ENCODE measurements around the gene KRTAP3-2. TPM values are rescaled to one million over a fixed set of nuclear protein-coding genes. Genes with fewer than 3 reads are reported as not detected.

KRTAP3-2 gene
- polyA plus RNA-seq, 1 donor from 2014 or later: not detected

- no peak within 1 kb of the TSS for H3K4me2 ChIP-seq (ENCODE audit: low read length)
- H3K36me3 ChIP-seq (ENCODE audit: insufficient read depth, low read length): no peaks in the 10 kb centered on the region
- H4K20me1 ChIP-seq (ENCODE audit: insufficient read depth): no peaks in the 10 kb centered on the region
- H3F3A ChIP-seq (ENCODE audit: insufficient read depth, low read length, poor library complexity, severe bottlenecking): no peaks in the 10 kb centered on the region
- no peaks in the 10 kb centered on the region for H3K79me2 ChIP-seq (replicated peaks; ENCODE audit: insufficient read depth, low read length)
- H2AFZ ChIP-seq (ENCODE audit: low read depth, low read length): no peak within 1 kb of the TSS
- H3K9me3 ChIP-seq (ENCODE audit: low read length): no peaks in the 10 kb centered on the region
- H3K9me2 ChIP-seq (ENCODE audit: insufficient read depth, low read length): no peaks in the 10 kb centered on the region
- H3K27me3 ChIP-seq (ENCODE audit: insufficient read depth, low read depth, low read length): no peaks in the 10 kb centered on the region
- no peak within 1 kb of the TSS for H3K27ac ChIP-seq (ENCODE audit: low read length)
- TF ChIP-seq POLR2AphosphoS5 (IDR thresholded peaks at IDR 0.05): no peak
- TF ChIP-seq MXI1 (conservative IDR thresholded peaks at IDR 0.05; ENCODE audit: poor library complexity, severe bottlenecking): no peak
- no peak for TF ChIP-seq EP300 (conservative IDR thresholded peaks at IDR 0.05; ENCODE audit: poor library complexity, severe bottlenecking)
- H3K9ac ChIP-seq (ENCODE audit: low read length): no peak within 1 kb of the TSS
- H3K4me3 ChIP-seq (ENCODE audit: low read length): no peak within 1 kb of the TSS
Measured at GRCh38 chr17:41029633-41030245, 30.0 kb upstream of the KRTAP3-2 start, which contains the start of gene KRTAP1-4. Gene KRTAP1-4, minus strand, starts transcription at chr17:41030195. Its CDS starts 117 bp downstream, at chr17:41030078.

- Histone ChIP-seq H3K4me3 (ENCODE audit: low read length) (no peak within 1 kb of the TSS), H3F3A (ENCODE audit: insufficient read depth, low read length, poor library complexity, severe bottlenecking) (no peaks in the 10 kb centered on the region), H3K9ac (ENCODE audit: low read length) (no peak within 1 kb of the TSS), H3K36me3 (ENCODE audit: insufficient read depth, low read length) (no peaks in the 10 kb centered on the region), H3K79me2 (replicated peaks; ENCODE audit: insufficient read depth, low read length) (no peaks in the 10 kb centered on the region), H3K9me3 (ENCODE audit: low read length) (no peaks in the 10 kb centered on the region), H3K9me2 (ENCODE audit: insufficient read depth, low read length) (no peaks in the 10 kb centered on the region), H3K27ac (ENCODE audit: low read length) (no peak within 1 kb of the TSS), H3K27me3 (ENCODE audit: insufficient read depth, low read depth, low read length) (no peaks in the 10 kb centered on the region), H3K4me2 (ENCODE audit: low read length) (no peak within 1 kb of the TSS), H2AFZ (ENCODE audit: low read depth, low read length) (no peak within 1 kb of the TSS), H4K20me1 (ENCODE audit: insufficient read depth) (no peaks in the 10 kb centered on the region)
- TF ChIP-seq EZH2 (IDR thresholded peaks at IDR 0.05; ENCODE audit: borderline replicate concordance, insufficient read depth, low read length, poor library complexity, severe bottlenecking): no peak
Measured at GRCh38 chr17:41026715-41027471, 27.2 kb upstream of the KRTAP3-2 start, which contains the start of gene KRTAP1-5. Gene KRTAP1-5, minus strand, starts transcription at chr17:41027208. Its CDS starts 53 bp downstream, at chr17:41027155.

- H2AFZ ChIP-seq (ENCODE audit: low read depth, low read length): no peak overlapping the region
- H3K4me3 ChIP-seq (ENCODE audit: low read length): no peak overlapping the region
- no peaks in the 10 kb centered on the region for H3K36me3 ChIP-seq (ENCODE audit: insufficient read depth, low read length)
- H3K79me2 ChIP-seq (replicated peaks; ENCODE audit: insufficient read depth, low read length): no peaks in the 10 kb centered on the region
- H3K27me3 ChIP-seq (ENCODE audit: insufficient read depth, low read depth, low read length): no peaks in the 10 kb centered on the region
- H3F3A ChIP-seq (ENCODE audit: insufficient read depth, low read length, poor library complexity, severe bottlenecking): no peaks in the 10 kb centered on the region
- no peak overlapping the region for H3K9ac ChIP-seq (ENCODE audit: low read length)
- H3K27ac ChIP-seq (ENCODE audit: low read length): no peak overlapping the region
- TF ChIP-seq POLR2AphosphoS5 (IDR thresholded peaks at IDR 0.05) (no peak), CTCF (IDR thresholded peaks at IDR 0.05; ENCODE audit: poor library complexity, severe bottlenecking) (no peak), SMC3 (conservative IDR thresholded peaks at IDR 0.05; ENCODE audit: poor library complexity) (no peak), EZH2 (IDR thresholded peaks at IDR 0.05; ENCODE audit: borderline replicate concordance, insufficient read depth, low read length, poor library complexity, severe bottlenecking) (no peak), EP300 (conservative IDR thresholded peaks at IDR 0.05; ENCODE audit: poor library complexity, severe bottlenecking) (no peak), TAF1 (IDR thresholded peaks at IDR 0.05; ENCODE audit: low read depth) (no peak), MXI1 (conservative IDR thresholded peaks at IDR 0.05; ENCODE audit: poor library complexity, severe bottlenecking) (no peak)
- TF ChIP-seq, protein P1, sequence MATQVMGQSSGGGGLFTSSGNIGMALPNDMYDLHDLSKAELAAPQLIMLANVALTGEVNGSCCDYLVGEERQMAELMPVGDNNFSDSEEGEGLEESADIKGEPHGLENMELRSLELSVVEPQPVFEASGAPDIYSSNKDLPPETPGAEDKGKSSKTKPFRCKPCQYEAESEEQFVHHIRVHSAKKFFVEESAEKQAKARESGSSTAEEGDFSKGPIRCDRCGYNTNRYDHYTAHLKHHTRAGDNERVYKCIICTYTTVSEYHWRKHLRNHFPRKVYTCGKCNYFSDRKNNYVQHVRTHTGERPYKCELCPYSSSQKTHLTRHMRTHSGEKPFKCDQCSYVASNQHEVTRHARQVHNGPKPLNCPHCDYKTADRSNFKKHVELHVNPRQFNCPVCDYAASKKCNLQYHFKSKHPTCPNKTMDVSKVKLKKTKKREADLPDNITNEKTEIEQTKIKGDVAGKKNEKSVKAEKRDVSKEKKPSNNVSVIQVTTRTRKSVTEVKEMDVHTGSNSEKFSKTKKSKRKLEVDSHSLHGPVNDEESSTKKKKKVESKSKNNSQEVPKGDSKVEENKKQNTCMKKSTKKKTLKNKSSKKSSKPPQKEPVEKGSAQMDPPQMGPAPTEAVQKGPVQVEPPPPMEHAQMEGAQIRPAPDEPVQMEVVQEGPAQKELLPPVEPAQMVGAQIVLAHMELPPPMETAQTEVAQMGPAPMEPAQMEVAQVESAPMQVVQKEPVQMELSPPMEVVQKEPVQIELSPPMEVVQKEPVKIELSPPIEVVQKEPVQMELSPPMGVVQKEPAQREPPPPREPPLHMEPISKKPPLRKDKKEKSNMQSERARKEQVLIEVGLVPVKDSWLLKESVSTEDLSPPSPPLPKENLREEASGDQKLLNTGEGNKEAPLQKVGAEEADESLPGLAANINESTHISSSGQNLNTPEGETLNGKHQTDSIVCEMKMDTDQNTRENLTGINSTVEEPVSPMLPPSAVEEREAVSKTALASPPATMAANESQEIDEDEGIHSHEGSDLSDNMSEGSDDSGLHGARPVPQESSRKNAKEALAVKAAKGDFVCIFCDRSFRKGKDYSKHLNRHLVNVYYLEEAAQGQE (IDR thresholded peaks at IDR 0.05; ENCODE audit: borderline replicate concordance): no peak
- no peaks in the 10 kb centered on the region for H3K9me3 ChIP-seq (ENCODE audit: low read length)
- H4K20me1 ChIP-seq (ENCODE audit: insufficient read depth): no peaks in the 10 kb centered on the region
- H3K4me2 ChIP-seq (ENCODE audit: low read length): no peak overlapping the region
- no peaks in the 10 kb centered on the region for H3K9me2 ChIP-seq (ENCODE audit: insufficient read depth, low read length)
Measured at GRCh38 chr17:41024697-41025096, 25.0 kb upstream of the KRTAP3-2 start.
